ENCODE results near the gene HS3ST2.
"Not testable (repeated sequence)": the region's sequence is repeated elsewhere in the genome, so short reads cannot be mapped to it uniquely, and the experiment has no call there.

Gene HS3ST2

GRCh38 chr16:22885951-22886350 is 72.0 kb downstream of the HS3ST2 start:
- DNase-seq, result no peak

- DNase-seq, result no peak
Measured at GRCh38 chr16:22886927-22887326, 73.0 kb downstream of the HS3ST2 start.

GRCh38 chr16:22887445-22887844 is 73.5 kb downstream of the HS3ST2 start:
- DNase-seq, result no peak

GRCh38 chr16:22888791-22889190 is 74.8 kb downstream of the HS3ST2 start:
- no peak for DNase-seq

- no peak for DNase-seq
Measured at GRCh38 chr16:22890976-22891375, 77.0 kb downstream of the HS3ST2 start.

- DNase-seq, result no peak
Measured at GRCh38 chr16:22897184-22897583, 83.2 kb downstream of the HS3ST2 start.

GRCh38 chr16:22898131-22898530 is 84.2 kb downstream of the HS3ST2 start:
- no peak for DNase-seq

GRCh38 chr16:22898874-22899348 is 84.9 kb downstream of the HS3ST2 start:
- DNase-seq, result peak; percentile 61

- not testable (repeated sequence) for DNase-seq
Measured at GRCh38 chr16:22899567-22899966, 85.6 kb downstream of the HS3ST2 start.

GRCh38 chr16:22900863-22901262 is 86.9 kb downstream of the HS3ST2 start:
- no peak for DNase-seq

GRCh38 chr16:22901563-22901962 is 87.6 kb downstream of the HS3ST2 start:
- DNase-seq, result no peak

- DNase-seq, result no peak
Measured at GRCh38 chr16:22903716-22904115, 89.8 kb downstream of the HS3ST2 start.

- no peak for DNase-seq
Measured at GRCh38 chr16:22912654-22913053, 98.7 kb downstream of the HS3ST2 start.

- DNase-seq, result no peak
Measured at GRCh38 chr16:22915003-22915402, 101.0 kb downstream of the HS3ST2 start.

GRCh38 chr16:22923491-22923890 is 109.5 kb downstream of the HS3ST2 start:
- no peak for DNase-seq

GRCh38 chr16:22924492-22924891 is 110.5 kb downstream of the HS3ST2 start:
- DNase-seq, result no peak

GRCh38 chr16:22926105-22926751 is 112.3 kb downstream of the HS3ST2 start:
- no peak for DNase-seq

GRCh38 chr16:22927306-22927705 is 113.3 kb downstream of the HS3ST2 start:
- no peak for DNase-seq

- DNase-seq, result no peak
Measured at GRCh38 chr16:22928882-22929435, 115.0 kb downstream of the HS3ST2 start.

- DNase-seq, result no peak
Measured at GRCh38 chr16:22929461-22929860, 115.5 kb downstream of the HS3ST2 start.

- no peak for DNase-seq
Measured at GRCh38 chr16:22932032-22932771, 118.2 kb downstream of the HS3ST2 start.

GRCh38 chr16:22933173-22933572 is 119.2 kb downstream of the HS3ST2 start:
- no peak for DNase-seq

- DNase-seq, result no peak
Measured at GRCh38 chr16:22934786-22935185, 120.8 kb downstream of the HS3ST2 start.

GRCh38 chr16:22937169-22937568 is 123.2 kb downstream of the HS3ST2 start:
- DNase-seq, result no peak

All from fibroblast of skin of right quadriceps (primary cell).